ENCODE data around the gene EEF1A2. TPM values are rescaled to one million over a fixed set of nuclear protein-coding genes. Genes with fewer than 3 reads are reported as not detected.

The EEF1A2 gene
- total RNA-seq, 1 experiment from 2014 or later, result 75.2 TPM

- H3K4me1 ChIP-seq (replicated peaks; ENCODE audit: insufficient read depth), result no peaks in the 10 kb centered on the region
- no peak within 1 kb of the TSS for H3K27ac ChIP-seq
- H4K20me1 ChIP-seq (ENCODE audit: insufficient read depth), result no peaks in the 10 kb centered on the region; the same call in 1 of the 2 replicates
- CTCF ChIA-PET, result no interaction called here
- H3K79me2 ChIP-seq (ENCODE audit: low read depth), result no peaks in the 10 kb centered on the region
- TF ChIP-seq CTCF (conservative IDR thresholded peaks at IDR 0.05), result no peak
- TF ChIP-seq EZH2 (IDR thresholded peaks at IDR 0.05; ENCODE audit: low read depth), result peak; percentile 92
- H3K36me3 ChIP-seq (ENCODE audit: low read depth), result no peaks in the 10 kb centered on the region
- intact Hi-C loops (cut with micrococcal nuclease; ENCODE audit: unreplicated experiment), result no loop called here
- no peak for DNase-seq
- no peak within 1 kb of the TSS; the same call in 1 of the 2 replicates for H3K4me3 ChIP-seq
- BruUV-seq (replicated peaks), result no TSS peak
- peaks cover 94% of the 10 kb centered on the region for H3K27me3 ChIP-seq (ENCODE audit: insufficient read depth, low read depth)
- H3F3A ChIP-seq (ENCODE audit: insufficient read depth, low read depth), result no peaks in the 10 kb centered on the region; the same call in 1 of the 2 replicates
- H2AFZ ChIP-seq, result no peak within 1 kb of the TSS
- H3K9me3 ChIP-seq (ENCODE audit: insufficient read depth, low read depth), result no peaks in the 10 kb centered on the region
- no peaks in the 10 kb centered on the region for H3K9me2 ChIP-seq (ENCODE audit: insufficient read depth)
- POLR2A ChIA-PET (ENCODE audit: unreplicated experiment), result no interaction called here
- peak within 1 kb of the TSS; percentile 28; the same call in 1 of the 2 replicates for H3K4me2 ChIP-seq
Measured at GRCh38 chr20:63471981-63472831, 26.7 kb downstream of the EEF1A2 start, which contains the start of gene KCNQ2. Gene KCNQ2 (minus strand): TSS chr20:63472655. CDS start chr20:63472463, 192 bp downstream.

DNA sequence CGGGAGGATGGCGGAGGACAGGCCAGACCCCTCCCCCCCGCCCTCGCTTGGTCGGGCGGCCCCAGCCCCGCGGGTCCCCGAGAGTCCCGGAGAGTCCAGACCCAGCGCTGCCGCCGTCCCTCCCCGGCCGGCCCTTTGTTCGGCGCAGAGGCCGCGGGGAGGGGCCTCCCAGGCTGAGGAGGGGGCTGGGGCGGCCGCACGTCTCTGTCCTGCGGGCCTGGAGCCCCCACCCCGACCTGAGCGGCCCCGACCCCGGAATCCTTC, 27.2 kb downstream of the EEF1A2 start:
- peaks cover 94% of the 10 kb centered on the region for H3K27me3 ChIP-seq (ENCODE audit: insufficient read depth, low read depth)
- H2AFZ ChIP-seq, result no peak overlapping the region
- H3K36me3 ChIP-seq (ENCODE audit: low read depth), result no peaks in the 10 kb centered on the region
- BruUV-seq (replicated peaks), result no TSS peak
- H3F3A ChIP-seq (ENCODE audit: insufficient read depth, low read depth), result no peaks in the 10 kb centered on the region; the same call in 1 of the 2 replicates
- no peak overlapping the region for H3K4me2 ChIP-seq
- no peaks in the 10 kb centered on the region for H3K79me2 ChIP-seq (ENCODE audit: low read depth)
- H3K9me2 ChIP-seq (ENCODE audit: insufficient read depth), result no peaks in the 10 kb centered on the region
- CTCF ChIA-PET, result no interaction called here
- H3K9me3 ChIP-seq (ENCODE audit: insufficient read depth, low read depth), result no peaks in the 10 kb centered on the region
- intact Hi-C loops (cut with micrococcal nuclease; ENCODE audit: unreplicated experiment), result no loop called here
- H3K27ac ChIP-seq, result no peak overlapping the region
- H4K20me1 ChIP-seq (ENCODE audit: insufficient read depth), result no peaks in the 10 kb centered on the region; the same call in 1 of the 2 replicates
- H3K4me3 ChIP-seq, result no peak overlapping the region
- POLR2A ChIA-PET (ENCODE audit: unreplicated experiment), result no interaction called here
- no peak for TF ChIP-seq CTCF (conservative IDR thresholded peaks at IDR 0.05)
- TF ChIP-seq EZH2 (IDR thresholded peaks at IDR 0.05; ENCODE audit: low read depth), result no peak
- no peaks in the 10 kb centered on the region for H3K4me1 ChIP-seq (replicated peaks; ENCODE audit: insufficient read depth)
- no peak for DNase-seq

DNA sequence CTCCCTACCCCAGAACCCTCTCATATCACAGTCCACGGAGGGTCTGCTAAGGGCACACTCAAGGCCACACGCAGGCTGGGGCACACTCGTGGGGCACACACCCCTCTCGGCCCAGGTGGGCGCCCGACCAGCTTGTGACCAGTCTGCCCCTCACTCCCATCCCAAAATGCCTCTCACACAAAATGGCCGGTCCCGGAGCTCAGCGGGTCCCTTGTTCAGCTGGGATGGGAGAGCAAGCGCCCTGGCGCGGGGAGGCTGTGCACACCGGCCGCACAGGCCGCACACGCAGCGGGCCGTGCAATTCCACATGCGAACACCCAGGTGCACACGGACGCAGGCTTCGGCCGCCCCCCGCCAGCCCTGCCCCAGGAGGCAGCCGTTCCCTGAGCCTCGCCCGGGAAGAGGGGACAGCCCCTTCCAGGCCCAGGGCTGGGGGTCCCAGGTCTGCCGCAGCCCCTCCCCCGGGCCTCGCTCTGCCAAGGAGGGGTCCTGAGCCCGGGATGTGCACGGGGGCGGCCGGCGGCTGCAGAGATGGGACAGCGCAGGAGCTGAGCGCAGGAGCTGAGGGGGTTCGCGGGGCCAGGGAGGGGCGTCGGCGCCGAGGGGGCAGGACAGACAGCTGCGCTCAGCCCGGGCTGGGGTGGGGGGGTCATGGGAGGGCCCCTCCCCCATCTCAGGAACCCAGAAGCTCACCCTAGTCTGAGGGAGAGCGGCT, 27.7 kb downstream of the EEF1A2 start:
- no TSS peak for BruUV-seq (replicated peaks)
- Histone ChIP-seq H3K27me3 (ENCODE audit: insufficient read depth, low read depth) (peaks cover 94% of the 10 kb centered on the region), H3K9me2 (ENCODE audit: insufficient read depth) (no peaks in the 10 kb centered on the region), H3F3A (ENCODE audit: insufficient read depth, low read depth) (no peaks in the 10 kb centered on the region; the same call in 1 of the 2 replicates), H3K4me2 (no peak overlapping the region), H4K20me1 (ENCODE audit: insufficient read depth) (no peaks in the 10 kb centered on the region; the same call in 1 of the 2 replicates), H3K36me3 (ENCODE audit: low read depth) (no peaks in the 10 kb centered on the region), H2AFZ (no peak overlapping the region), H3K4me3 (no peak overlapping the region), H3K27ac (no peak overlapping the region), H3K79me2 (ENCODE audit: low read depth) (no peaks in the 10 kb centered on the region), H3K9me3 (ENCODE audit: insufficient read depth, low read depth) (no peaks in the 10 kb centered on the region), H3K4me1 (replicated peaks; ENCODE audit: insufficient read depth) (no peaks in the 10 kb centered on the region)
- no peak for DNase-seq
- ChIA-PET POLR2A (ENCODE audit: unreplicated experiment) (no interaction called here), CTCF (no interaction called here)
- TF ChIP-seq EZH2 (IDR thresholded peaks at IDR 0.05; ENCODE audit: low read depth), result no peak
- TF ChIP-seq CTCF (conservative IDR thresholded peaks at IDR 0.05), result no peak
- intact Hi-C loops (cut with micrococcal nuclease; ENCODE audit: unreplicated experiment), result no loop called here

Data from PC-9 (cell line).